Keratinocyte (primary cell): ENCODE results near the gene PCGF2. TPM values are rescaled to one million over a fixed set of nuclear protein-coding genes. Genes with fewer than 3 reads are reported as not detected.
"Not testable (repeated sequence)": the region's sequence is repeated elsewhere in the genome, so short reads cannot be mapped to it uniquely, and the experiment has no call there.

Source experiments
- DNase-seq: peaks from one replicate; pipeline ENCODE4 v3.0.0-alpha.2; 2011; ENCODE audit warnings: low read depth, missing footprints, low spot score
- FAIRE-seq: peaks from 2 replicates; lab custom pipeline; 2011; peaks lifted over from hg19 to GRCh38; lab: Jason Lieb, UNC
- H2AFZ ChIP-seq: 2 replicates; pipeline ENCODE4 v1.6.0; 2012; ENCODE audit warnings: low read length, control low read depth, inconsistent platforms; ENCODE audit not compliant: control insufficient read depth
- H3K27ac ChIP-seq: 2 replicates; pipeline ENCODE4 v1.5.1; 2011; ENCODE audit warnings: low read length; ENCODE audit not compliant: control insufficient read depth, insufficient read depth
- H3K27me3 ChIP-seq: 3 replicates; pipeline ENCODE4 v1.6.0; 2011; ENCODE audit warnings: low read length; ENCODE audit not compliant: control insufficient read depth, insufficient read depth; ENCODE audit errors: extremely low read depth
- H3K36me3 ChIP-seq, 2 experiments: 2 replicates in 1 of 2; 3 replicates in 1 of 2; pipeline ENCODE4 v1.5.1; 2011; ENCODE audit warnings: low read length in 2 of 2, mild to moderate bottlenecking in 1 of 2; ENCODE audit not compliant: control insufficient read depth in 2 of 2, insufficient read depth in 2 of 2; ENCODE audit errors: extremely low read depth in 1 of 2
- H3K4me1 ChIP-seq: 3 replicates; pipeline ENCODE4 v1.5.1; 2011; ENCODE audit warnings: low read length; ENCODE audit not compliant: control insufficient read depth, insufficient read depth; ENCODE audit errors: extremely low read depth
- H3K4me2 ChIP-seq: 3 replicates; pipeline ENCODE4 v1.6.0; 2011; ENCODE audit warnings: low read depth, low read length; ENCODE audit not compliant: control insufficient read depth, insufficient read depth; ENCODE audit errors: extremely low read depth
- H3K4me3 ChIP-seq, 3 experiments: fragments of 200-600 bp in 1 of 3; sonication (generic) in 1 of 3; 2 replicates in 2 of 3; 3 replicates in 1 of 3; pipeline ENCODE4 v1.5.1; 2011 to 2016; ENCODE audit warnings: low read length in 3 of 3, mild to moderate bottlenecking in 3 of 3, control low read depth in 2 of 3, inconsistent platforms in 1 of 3, low read depth in 1 of 3, mixed read lengths in 1 of 3, mixed run types in 1 of 3, moderate library complexity in 1 of 3; ENCODE audit not compliant: control insufficient read depth in 2 of 3, insufficient read depth in 2 of 3; ENCODE audit errors: extremely low read depth in 1 of 3
- H3K79me2 ChIP-seq: 2 replicates; pipeline ENCODE4 v1.6.0; 2012; ENCODE audit warnings: low read length; ENCODE audit not compliant: control insufficient read depth, insufficient read depth
- H3K9ac ChIP-seq: 3 replicates; pipeline ENCODE4 v1.6.0; 2011; ENCODE audit warnings: low read length; ENCODE audit not compliant: control insufficient read depth, insufficient read depth; ENCODE audit errors: extremely low read depth
- H3K9me1 ChIP-seq: 3 replicates; pipeline ENCODE4 v1.6.0; 2011; ENCODE audit warnings: low read length; ENCODE audit not compliant: control insufficient read depth, insufficient read depth; ENCODE audit errors: extremely low read depth
- H3K9me3 ChIP-seq: 2 replicates; pipeline ENCODE4 v1.5.1; 2012; ENCODE audit warnings: low read depth, low read length; ENCODE audit not compliant: control insufficient read depth
- H4K20me1 ChIP-seq: 3 replicates; pipeline ENCODE4 v1.6.0; 2011; ENCODE audit warnings: low read length; ENCODE audit not compliant: control insufficient read depth, insufficient read depth; ENCODE audit errors: extremely low read depth
- EZH2 ChIP-seq: IDR thresholded peaks from one replicate; pipeline ENCODE4 v1.6.1; 2012; ENCODE audit warnings: inconsistent platforms, mild to moderate bottlenecking, low read length, moderate library complexity
- dilution Hi-C: fragments of 300-500 bp; cut with MboI; formaldehyde crosslinking; loops from one replicate; pipeline ENCODE4 v1.7.0; 2020; ENCODE audit warnings: low sequenced_read_pairs; ENCODE audit not compliant: extremely low pct_ligation_motif_present
- polyA plus RNA-seq, 5 experiments: library from polyadenylated mRNA; depleted of rRNA in 3 of 5; stranded (reverse) in 3 of 5; stranded (forward) in 1 of 5; unstranded in 1 of 5; fragments of >200 nt; gene quantifications; 1 replicate in 1 of 5; 2 replicates in 3 of 5; 3 replicates in 1 of 5; pipeline versions ENCODE4 v1.2.1 to v1.2.3, GENCODE V29; 2011 to 2012; ENCODE audit warnings: missing spikeins in 2 of 5, low read depth in 1 of 5, low replicate concordance in 1 of 5
- TF ChIP-seq, protein P1 (sequence below), 3 experiments: IDR thresholded peaks in 1 of 3; conservative IDR thresholded peaks in 1 of 3; optimal IDR thresholded peaks in 1 of 3; 2 replicates in 2 of 3; 3 replicates in 1 of 3; pipeline versions ENCODE3 to v1.5.1; 2011; ENCODE audit warnings: low read length in 3 of 3, mild to moderate bottlenecking in 3 of 3, moderate library complexity in 2 of 3, control low read depth in 1 of 3, inconsistent platforms in 1 of 3; ENCODE audit not compliant: insufficient read depth in 2 of 3; ENCODE audit errors: extremely low read depth in 1 of 3

PCGF2 gene
- polyA plus RNA-seq, 1 donor (not counting 4 experiments of a cell fraction or from before 2014, with no cell fraction given), result 4.1 TPM

DNA sequence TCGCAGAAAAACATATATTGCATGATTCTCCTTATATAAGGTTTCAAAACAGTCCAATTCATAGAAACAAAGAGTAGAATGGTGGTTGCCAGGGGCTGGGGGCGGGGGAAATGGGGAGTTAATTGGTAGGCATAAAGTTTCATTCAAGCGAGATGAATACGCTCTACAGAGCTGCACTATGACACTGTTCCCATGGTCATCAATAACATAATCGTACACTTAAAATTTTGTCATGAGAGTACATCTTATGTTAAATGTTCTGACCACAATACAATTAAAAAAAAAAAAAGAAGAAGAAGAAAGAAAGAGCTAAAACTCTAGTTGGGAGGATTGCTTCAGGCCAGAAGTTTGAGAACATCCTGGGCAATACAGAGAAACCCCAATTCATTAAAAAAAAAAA, 46.1 kb upstream of the PCGF2 start:
- H3K9me3 ChIP-seq, result no peaks in the 10 kb centered on the region
- H3K79me2 ChIP-seq, result peaks cover 75% of the 10 kb centered on the region
- H3K4me1 ChIP-seq, result peaks cover 16% of the 10 kb centered on the region
- H3K4me3 ChIP-seq, result no peak overlapping the region
- no peaks in the 10 kb centered on the region for H3K27me3 ChIP-seq
- DNase-seq (no peak), FAIRE-seq (no peak)
- H4K20me1 ChIP-seq, result no peaks in the 10 kb centered on the region
- TF ChIP-seq, protein P1, sequence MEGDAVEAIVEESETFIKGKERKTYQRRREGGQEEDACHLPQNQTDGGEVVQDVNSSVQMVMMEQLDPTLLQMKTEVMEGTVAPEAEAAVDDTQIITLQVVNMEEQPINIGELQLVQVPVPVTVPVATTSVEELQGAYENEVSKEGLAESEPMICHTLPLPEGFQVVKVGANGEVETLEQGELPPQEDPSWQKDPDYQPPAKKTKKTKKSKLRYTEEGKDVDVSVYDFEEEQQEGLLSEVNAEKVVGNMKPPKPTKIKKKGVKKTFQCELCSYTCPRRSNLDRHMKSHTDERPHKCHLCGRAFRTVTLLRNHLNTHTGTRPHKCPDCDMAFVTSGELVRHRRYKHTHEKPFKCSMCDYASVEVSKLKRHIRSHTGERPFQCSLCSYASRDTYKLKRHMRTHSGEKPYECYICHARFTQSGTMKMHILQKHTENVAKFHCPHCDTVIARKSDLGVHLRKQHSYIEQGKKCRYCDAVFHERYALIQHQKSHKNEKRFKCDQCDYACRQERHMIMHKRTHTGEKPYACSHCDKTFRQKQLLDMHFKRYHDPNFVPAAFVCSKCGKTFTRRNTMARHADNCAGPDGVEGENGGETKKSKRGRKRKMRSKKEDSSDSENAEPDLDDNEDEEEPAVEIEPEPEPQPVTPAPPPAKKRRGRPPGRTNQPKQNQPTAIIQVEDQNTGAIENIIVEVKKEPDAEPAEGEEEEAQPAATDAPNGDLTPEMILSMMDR (optimal IDR thresholded peaks at IDR 0.05 in 1 of 3, IDR thresholded peaks at IDR 0.05 in 1 of 3, conservative IDR thresholded peaks at IDR 0.05 in 1 of 3; ENCODE audit: extremely low read depth in 1 of 3, insufficient read depth in 2 of 3, low read length in 3 of 3), result no peak
- TF ChIP-seq EZH2, result no peak
- H3K27ac ChIP-seq, result no peak overlapping the region
- peaks cover 7 to 9% of the 10 kb centered on the region in 2 experiments for H3K36me3 ChIP-seq
- peaks cover 2% of the 10 kb centered on the region for H3K9me1 ChIP-seq
- no peak overlapping the region for H3K4me2 ChIP-seq
- H3K9ac ChIP-seq, result no peak overlapping the region
- dilution Hi-C loops, result no loop called here
- no peak overlapping the region for H2AFZ ChIP-seq

DNA sequence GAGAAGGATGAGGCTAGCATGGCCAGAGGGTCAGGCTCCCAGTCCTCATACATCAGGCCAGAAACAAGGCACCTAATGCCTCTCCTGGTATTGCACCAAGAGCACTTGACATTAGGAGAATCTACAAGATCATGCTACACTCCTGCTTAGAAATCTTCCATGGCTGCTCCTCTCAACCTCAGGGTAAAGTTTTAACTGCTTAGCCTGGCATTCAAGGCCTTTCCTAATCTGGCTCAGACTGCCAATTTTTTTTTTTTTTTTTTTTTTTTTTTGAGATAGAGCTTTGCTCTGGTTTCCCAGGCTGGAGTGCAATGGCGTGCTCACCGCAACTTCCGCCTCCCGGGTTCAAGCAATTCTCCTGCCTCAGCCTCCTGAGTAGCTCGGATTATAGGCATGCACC, 43.0 kb upstream of the PCGF2 start:
- Histone ChIP-seq H4K20me1 (peaks cover 2% of the 10 kb centered on the region), H3K79me2 (peaks cover 50% of the 10 kb centered on the region), H3K36me3 (peaks cover 6 to 10% of the 10 kb centered on the region in 2 experiments), H3K4me1 (peaks cover 4% of the 10 kb centered on the region), H3K9me3 (no peaks in the 10 kb centered on the region), H3K27ac (no peak overlapping the region), H2AFZ (no peak overlapping the region), H3K9me1 (no peaks in the 10 kb centered on the region), H3K4me2 (no peak overlapping the region), H3K4me3 (no peak overlapping the region), H3K9ac (no peak overlapping the region), H3K27me3 (no peaks in the 10 kb centered on the region)
- dilution Hi-C loops, result no loop called here
- DNase-seq (no peak), FAIRE-seq (no peak)
- TF ChIP-seq EZH2, result no peak
- TF ChIP-seq, protein P1 (optimal IDR thresholded peaks at IDR 0.05 in 1 of 3, IDR thresholded peaks at IDR 0.05 in 1 of 3, conservative IDR thresholded peaks at IDR 0.05 in 1 of 3; ENCODE audit: extremely low read depth in 1 of 3, insufficient read depth in 2 of 3, low read length in 3 of 3), result no peak

DNA sequence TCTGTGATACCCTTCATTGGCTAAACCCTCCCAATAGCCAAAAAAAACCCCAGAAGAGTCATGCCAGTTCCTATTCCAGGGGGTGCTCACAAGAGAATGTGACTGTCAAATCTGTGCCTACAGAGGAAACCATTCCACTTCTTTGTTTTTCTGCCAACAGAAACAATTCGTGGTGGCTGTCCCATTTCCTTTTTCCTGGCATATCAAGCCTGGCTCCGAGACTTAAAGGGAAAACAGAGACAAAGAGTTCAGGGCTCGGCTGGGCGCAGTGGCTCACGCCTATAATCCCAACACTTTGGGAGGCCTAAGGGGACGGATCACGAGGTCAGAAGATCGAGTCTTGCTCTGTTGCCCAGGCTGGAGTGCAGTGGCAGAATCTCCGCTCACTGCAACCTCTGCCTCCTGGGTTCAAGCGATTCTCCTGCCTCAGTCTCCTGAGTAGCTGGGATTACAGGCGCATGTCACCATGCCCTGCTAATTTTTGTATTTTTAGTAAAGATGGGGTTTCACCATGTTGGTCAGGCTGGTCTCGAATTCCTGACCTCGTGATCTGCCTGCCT, 42.1 kb upstream of the PCGF2 start:
- H3K4me1 ChIP-seq, H3K4me3 ChIP-seq, H3K9ac ChIP-seq, FAIRE-seq, H3K27me3 ChIP-seq, H4K20me1 ChIP-seq, H2AFZ ChIP-seq, H3K9me3 ChIP-seq, H3K27ac ChIP-seq, H3K9me1 ChIP-seq, DNase-seq, dilution Hi-C loops, H3K4me2 ChIP-seq: not testable (repeated sequence)
- Histone ChIP-seq H3K79me2 (peaks cover 41% of the 10 kb centered on the region), H3K36me3 (peaks cover 13% of the 10 kb centered on the region in 2 experiments)
